Ovary (tissue), 3 donors: Measurements from ENCODE around the gene PRR5.

ENCODE experiments used
- EP300 ChIP-seq: sonication (generic); formaldehyde crosslinking; IDR thresholded peaks from one replicate; pipeline ENCODE4 v1.6.1; 2017; ENCODE audit warnings: antibody characterized with exemption
- POLR2A ChIP-seq: fragments of 450-650 bp; IDR thresholded peaks from one replicate; pipeline ENCODE4 v1.6.1; 2017; ENCODE audit warnings: antibody characterized with exemption, mild to moderate bottlenecking, moderate library complexity
- TF ChIP-seq, protein P1 (sequence below), 3 donors: fragments of 450-650 bp in 2 of 3; fragments of 200-600 bp in 1 of 3; IDR thresholded peaks; one replicate each; pipeline versions ENCODE4 v1.5.1 to v1.8.0; 2016 to 2022; ENCODE audit warnings: antibody characterized with exemption in 3 of 3, mild to moderate bottlenecking in 1 of 3
- donor health status: DM: no; HTN: no; CAD: no.

DNA sequence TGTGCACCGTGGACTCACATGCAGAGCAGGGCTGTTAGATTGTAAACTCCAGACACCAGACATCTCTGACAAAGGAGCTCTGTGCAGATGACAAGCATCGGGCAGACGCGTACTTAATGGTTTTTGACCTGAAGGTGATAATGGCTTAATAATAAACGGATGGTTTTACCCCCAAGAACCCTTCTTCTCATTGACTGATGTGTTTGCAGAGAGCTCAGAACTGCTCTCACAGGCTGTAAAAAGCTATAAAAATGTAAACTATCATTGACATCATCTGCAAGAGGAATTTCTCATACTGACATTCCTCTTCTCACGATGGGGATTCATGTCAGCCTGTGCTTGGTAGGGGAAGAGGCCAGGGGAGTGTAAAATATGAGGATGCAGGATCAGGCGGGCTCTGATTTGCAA is 41.8 kb downstream of the PRR5 start:
- TF ChIP-seq, protein P1, sequence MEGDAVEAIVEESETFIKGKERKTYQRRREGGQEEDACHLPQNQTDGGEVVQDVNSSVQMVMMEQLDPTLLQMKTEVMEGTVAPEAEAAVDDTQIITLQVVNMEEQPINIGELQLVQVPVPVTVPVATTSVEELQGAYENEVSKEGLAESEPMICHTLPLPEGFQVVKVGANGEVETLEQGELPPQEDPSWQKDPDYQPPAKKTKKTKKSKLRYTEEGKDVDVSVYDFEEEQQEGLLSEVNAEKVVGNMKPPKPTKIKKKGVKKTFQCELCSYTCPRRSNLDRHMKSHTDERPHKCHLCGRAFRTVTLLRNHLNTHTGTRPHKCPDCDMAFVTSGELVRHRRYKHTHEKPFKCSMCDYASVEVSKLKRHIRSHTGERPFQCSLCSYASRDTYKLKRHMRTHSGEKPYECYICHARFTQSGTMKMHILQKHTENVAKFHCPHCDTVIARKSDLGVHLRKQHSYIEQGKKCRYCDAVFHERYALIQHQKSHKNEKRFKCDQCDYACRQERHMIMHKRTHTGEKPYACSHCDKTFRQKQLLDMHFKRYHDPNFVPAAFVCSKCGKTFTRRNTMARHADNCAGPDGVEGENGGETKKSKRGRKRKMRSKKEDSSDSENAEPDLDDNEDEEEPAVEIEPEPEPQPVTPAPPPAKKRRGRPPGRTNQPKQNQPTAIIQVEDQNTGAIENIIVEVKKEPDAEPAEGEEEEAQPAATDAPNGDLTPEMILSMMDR (IDR thresholded peaks at IDR 0.05): no peak
- TF ChIP-seq EP300 (no peak), POLR2A (no peak)
